Activated T-cell treated with anti-CD3 and anti-CD28 coated beads, Interleukin-2, amount 50 U/mL, for 4 hours (primary cell): ENCODE data around the gene SH3GL3. TPM values are rescaled to one million over a fixed set of nuclear protein-coding genes. Genes with fewer than 3 reads are reported as not detected.

Source experiments
- ATAC-seq, 2 donors: fragments of 200-7000 bp; cut with Tn5 transposase; one replicate each; pipeline ENCODE4 v1.10.0; 2021
- DNase-seq: peaks from one replicate; pipeline ENCODE4 v3.0.0-alpha.2; 2020
- H3K27me3 Mint-ChIP-seq: one replicate; pipeline ENCODE4 v1.8.0; 2021; ENCODE audit warnings: low read depth, mixed read lengths
- H3K36me3 Mint-ChIP-seq: one replicate; pipeline ENCODE4 v1.8.0; 2022; ENCODE audit warnings: mixed read lengths; ENCODE audit not compliant: insufficient read depth
- H3K4me1 Mint-ChIP-seq: one replicate; pipeline ENCODE4 v1.8.0; 2021; ENCODE audit warnings: low read depth, mixed read lengths
- H3K4me3 Mint-ChIP-seq: one replicate; pipeline ENCODE4 v1.8.0; 2021; ENCODE audit warnings: mild to moderate bottlenecking, moderate library complexity, mixed read lengths
- H3K9me3 Mint-ChIP-seq: one replicate; pipeline ENCODE4 v1.8.0; 2021; ENCODE audit warnings: mixed read lengths
- total RNA-seq, 3 donors: library from RNA; stranded (reverse); gene quantifications; one replicate each; pipeline ENCODE4 v1.2.1, GENCODE V29; 2021

The SH3GL3 gene
- total RNA-seq, 3 donors from 2014 or later = not detected

DNA sequence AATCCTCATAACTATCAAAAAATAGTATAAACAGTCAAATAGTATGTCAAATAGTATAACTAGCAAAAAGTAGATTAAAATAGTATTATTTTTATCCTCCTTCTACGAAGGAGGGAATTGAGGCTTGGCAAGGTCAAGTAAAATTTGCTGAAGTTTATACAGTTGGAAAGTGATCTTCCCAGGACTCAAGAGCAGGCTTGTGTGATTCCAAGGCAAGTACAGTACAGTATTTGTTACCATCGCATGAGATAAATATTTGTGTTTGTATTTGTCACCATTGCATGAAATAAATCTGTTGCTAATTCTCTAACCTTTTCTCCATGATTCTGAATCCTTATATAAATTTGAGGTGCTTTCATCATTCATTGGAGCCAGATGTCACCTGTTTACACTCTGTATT is 28.9 kb downstream of the SH3GL3 start:
- no peaks in the 10 kb centered on the region for H3K36me3 Mint-ChIP-seq
- DNase-seq (no peak), ATAC-seq (no peak)
- no peaks in the 10 kb centered on the region for H3K9me3 Mint-ChIP-seq
- no peaks in the 10 kb centered on the region for H3K27me3 Mint-ChIP-seq
- no peaks in the 10 kb centered on the region for H3K4me1 Mint-ChIP-seq
- no peak overlapping the region for H3K4me3 Mint-ChIP-seq

DNA sequence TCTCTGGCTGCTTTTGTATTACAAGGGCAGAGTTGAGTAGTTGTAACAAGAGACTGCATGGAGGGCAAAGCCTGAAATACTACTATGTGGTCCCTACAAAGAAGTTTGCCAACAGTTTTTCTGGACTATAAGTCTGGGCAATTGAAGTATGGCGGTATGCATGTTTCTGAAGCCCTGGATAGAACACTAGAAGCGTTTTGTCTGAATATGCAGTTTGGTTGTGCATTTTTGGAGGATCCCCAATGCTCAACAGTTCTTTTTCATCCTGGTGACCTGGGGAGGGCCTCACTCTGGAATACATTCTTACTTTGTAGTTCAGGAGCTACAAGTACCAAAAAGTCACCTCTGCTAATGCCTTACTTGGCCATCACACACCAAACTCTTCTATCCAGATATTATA is 29.6 kb downstream of the SH3GL3 start:
- ATAC-seq = no peak
- DNase-seq = no peak
- Mint-ChIP-seq H3K27me3 (no peaks in the 10 kb centered on the region), H3K36me3 (no peaks in the 10 kb centered on the region), H3K4me3 (no peak overlapping the region), H3K4me1 (no peaks in the 10 kb centered on the region), H3K9me3 (no peaks in the 10 kb centered on the region)

DNA sequence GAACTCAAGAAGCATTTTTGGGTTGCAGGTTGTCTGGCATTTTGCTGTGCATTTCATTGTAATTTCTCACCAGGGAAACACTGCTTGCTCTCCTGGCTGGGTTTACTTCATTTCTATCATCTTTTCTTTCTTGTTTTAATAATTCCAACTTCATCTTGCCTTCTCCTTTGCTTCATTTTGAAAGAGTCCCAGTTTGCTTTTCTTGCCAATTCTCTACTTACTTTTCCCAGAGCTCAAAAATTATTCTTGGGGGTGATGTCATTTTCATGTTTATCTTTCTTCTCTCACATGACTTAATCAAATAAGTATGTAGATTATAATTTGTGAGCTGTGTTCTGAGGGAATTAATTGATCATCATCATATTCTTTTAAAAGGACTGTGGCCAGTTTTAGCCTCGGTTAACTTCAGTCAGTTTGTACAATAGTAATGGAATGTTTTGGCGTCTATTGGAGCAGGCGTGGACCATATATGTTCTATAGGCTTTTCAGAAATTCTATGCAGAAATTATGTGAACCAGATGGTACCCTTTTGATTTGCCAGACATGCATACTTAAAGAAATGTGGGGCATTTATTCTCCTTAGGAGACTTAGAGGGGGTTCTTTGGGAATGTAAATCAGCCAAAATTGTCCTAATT is 30.1 kb downstream of the SH3GL3 start:
- DNase-seq (no peak), ATAC-seq (no peak)
- Mint-ChIP-seq H3K9me3 (no peaks in the 10 kb centered on the region), H3K36me3 (no peaks in the 10 kb centered on the region), H3K4me3 (no peak overlapping the region), H3K27me3 (no peaks in the 10 kb centered on the region), H3K4me1 (no peaks in the 10 kb centered on the region)

DNA sequence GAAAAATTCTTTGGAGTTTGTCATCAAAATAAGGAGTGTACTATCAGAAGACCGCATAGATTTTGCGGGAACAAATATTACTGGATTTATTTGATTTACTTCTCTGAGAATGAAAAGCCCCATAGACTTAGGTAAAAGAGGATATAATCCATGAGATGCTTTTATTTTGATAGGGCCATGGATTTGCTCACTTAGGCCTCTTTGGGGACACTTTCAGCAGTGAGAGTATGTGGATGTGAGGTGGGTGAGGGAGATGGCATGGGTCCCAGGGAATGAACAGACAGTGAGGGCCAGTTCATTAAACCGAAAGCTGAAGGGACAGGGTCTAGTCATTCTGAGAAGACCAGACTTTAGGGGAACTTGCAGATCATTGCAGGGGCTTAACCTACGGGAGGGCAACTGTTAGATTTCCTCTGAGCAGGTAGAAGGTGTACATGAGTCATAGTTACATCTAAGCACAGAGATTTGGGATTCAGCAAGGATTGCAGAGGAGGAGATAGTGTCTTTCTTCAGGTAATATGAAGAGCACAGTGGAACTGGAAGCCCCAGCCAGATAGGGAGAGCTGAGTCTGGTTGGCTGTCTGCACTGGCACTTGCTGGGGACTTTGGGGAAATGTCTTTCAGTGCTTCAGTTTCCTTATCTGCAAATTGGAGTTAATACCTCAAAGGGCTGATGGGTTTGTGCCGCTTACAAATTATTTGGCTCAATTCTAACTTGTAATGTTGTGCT is 30.8 kb downstream of the SH3GL3 start:
- H3K36me3 Mint-ChIP-seq = no peaks in the 10 kb centered on the region
- no peaks in the 10 kb centered on the region for H3K9me3 Mint-ChIP-seq
- H3K4me3 Mint-ChIP-seq = no peak overlapping the region
- DNase-seq (no peak), ATAC-seq (no peak)
- no peaks in the 10 kb centered on the region for H3K4me1 Mint-ChIP-seq
- H3K27me3 Mint-ChIP-seq = no peaks in the 10 kb centered on the region

DNA sequence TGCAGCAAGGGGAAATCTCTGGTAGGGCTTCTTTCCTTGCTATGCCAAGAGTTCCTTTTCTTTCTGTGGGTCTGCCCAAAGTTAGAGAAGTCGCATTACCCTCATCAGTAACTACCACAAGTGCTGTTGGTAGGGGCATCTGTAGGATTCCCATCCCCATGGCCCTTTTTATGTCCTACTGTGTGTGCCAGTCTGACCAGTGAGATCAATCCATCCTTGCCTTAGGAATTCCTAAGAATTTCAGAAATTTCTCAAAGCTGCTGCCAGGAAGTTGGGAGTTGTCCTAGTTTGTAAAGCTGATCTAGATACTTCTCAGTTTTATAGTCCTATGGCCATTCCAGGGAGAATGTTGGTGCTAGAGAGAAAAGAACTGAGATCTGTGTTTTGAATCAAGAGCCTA is 36.5 kb downstream of the SH3GL3 start:
- Mint-ChIP-seq H3K4me1 (no peaks in the 10 kb centered on the region), H3K4me3 (no peak overlapping the region), H3K9me3 (peaks cover 12% of the 10 kb centered on the region), H3K36me3 (no peaks in the 10 kb centered on the region), H3K27me3 (no peaks in the 10 kb centered on the region)
- ATAC-seq (no peak), DNase-seq (no peak)

DNA sequence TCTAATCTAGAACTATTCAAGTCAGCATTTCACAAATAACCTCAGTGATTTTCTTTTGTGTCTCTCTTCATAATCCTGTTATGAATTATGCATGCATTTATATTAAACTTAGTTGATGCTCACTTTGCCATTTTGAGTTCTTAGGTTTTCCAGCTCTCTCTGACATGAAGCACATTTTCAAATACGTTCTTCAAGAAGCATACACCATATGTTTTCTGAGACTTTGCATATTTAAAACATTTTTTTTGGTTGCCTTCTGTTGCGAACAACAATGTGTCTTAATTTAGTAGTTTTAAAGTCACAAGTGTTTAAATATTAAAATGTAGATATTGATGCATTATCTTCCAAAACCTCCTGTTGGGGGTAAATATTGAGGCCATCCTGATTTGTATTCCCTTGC is 37.5 kb downstream of the SH3GL3 start:
- H3K9me3 Mint-ChIP-seq = peaks cover 12% of the 10 kb centered on the region
- no peaks in the 10 kb centered on the region for H3K27me3 Mint-ChIP-seq
- H3K4me1 Mint-ChIP-seq = no peaks in the 10 kb centered on the region
- no peak overlapping the region for H3K4me3 Mint-ChIP-seq
- no peak for DNase-seq
- no peaks in the 10 kb centered on the region for H3K36me3 Mint-ChIP-seq
- no peak for ATAC-seq

DNA sequence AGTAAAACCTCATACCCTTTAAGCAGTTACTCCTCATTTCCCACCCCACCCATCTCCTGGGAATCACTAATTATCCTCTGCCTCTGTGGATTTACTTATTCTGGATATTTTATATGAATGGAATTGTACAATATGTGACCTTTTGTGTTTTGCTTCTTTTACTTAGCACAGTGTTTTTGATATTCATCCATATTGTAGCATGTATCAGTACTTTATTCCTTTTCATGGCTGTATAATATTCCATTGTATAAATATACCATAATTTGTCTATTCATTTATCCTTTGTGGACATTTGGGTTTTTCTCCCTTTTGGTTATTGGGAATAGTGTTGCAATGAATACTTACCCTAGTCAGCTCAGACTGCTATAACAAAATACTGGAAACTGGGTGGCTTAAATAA is 39.2 kb downstream of the SH3GL3 start:
- no peak for ATAC-seq
- H3K4me1 Mint-ChIP-seq = no peaks in the 10 kb centered on the region
- H3K27me3 Mint-ChIP-seq = no peaks in the 10 kb centered on the region
- H3K4me3 Mint-ChIP-seq = no peak overlapping the region
- peaks cover 12% of the 10 kb centered on the region for H3K9me3 Mint-ChIP-seq
- DNase-seq = no peak
- no peaks in the 10 kb centered on the region for H3K36me3 Mint-ChIP-seq

DNA sequence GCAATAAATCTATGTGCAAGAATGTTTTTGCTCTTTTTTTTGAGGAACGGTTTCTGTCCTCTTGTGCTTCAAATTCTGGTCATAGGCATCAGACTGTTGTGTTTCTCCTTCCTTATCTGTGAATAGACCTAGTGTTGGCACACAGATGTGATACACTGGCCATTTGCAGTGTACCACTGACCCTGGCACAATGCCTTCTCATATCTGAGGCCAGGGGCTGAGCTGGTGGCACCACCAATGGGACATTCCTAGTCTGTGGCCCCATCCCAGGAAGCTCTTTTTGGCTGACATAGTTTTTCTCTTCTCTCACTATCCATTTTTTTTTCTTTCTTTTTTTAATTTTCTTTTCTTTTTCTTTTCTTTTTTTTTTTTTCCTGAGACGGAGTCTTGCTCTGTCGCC is 40.4 kb downstream of the SH3GL3 start:
- Mint-ChIP-seq H3K9me3 (peaks cover 12% of the 10 kb centered on the region), H3K4me3 (no peak overlapping the region), H3K36me3 (no peaks in the 10 kb centered on the region), H3K4me1 (no peaks in the 10 kb centered on the region), H3K27me3 (no peaks in the 10 kb centered on the region)
- DNase-seq = no peak
- ATAC-seq = no peak

DNA sequence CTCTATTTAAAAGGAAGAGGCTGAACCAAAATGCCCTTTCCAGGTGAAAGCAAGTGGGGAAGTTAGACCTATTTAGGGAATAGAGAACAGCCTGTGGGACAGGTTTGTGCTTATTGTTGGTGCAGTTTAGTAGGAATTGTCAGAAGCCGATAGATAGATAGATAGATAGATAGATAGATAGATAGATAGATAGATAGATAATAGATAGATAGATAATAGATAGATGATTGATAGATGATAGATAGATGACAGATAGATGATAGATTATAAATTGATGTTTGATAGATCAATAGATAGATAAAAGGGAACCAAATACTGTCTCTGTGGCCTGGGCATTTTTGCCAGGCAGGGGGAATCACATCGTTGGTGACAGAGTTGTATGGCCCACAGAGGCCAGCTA is 42.5 kb downstream of the SH3GL3 start:
- no peak for DNase-seq
- no peak for ATAC-seq
- Mint-ChIP-seq H3K9me3 (peaks cover 8% of the 10 kb centered on the region), H3K4me3 (no peak overlapping the region), H3K4me1 (no peaks in the 10 kb centered on the region), H3K27me3 (no peaks in the 10 kb centered on the region), H3K36me3 (no peaks in the 10 kb centered on the region)

DNA sequence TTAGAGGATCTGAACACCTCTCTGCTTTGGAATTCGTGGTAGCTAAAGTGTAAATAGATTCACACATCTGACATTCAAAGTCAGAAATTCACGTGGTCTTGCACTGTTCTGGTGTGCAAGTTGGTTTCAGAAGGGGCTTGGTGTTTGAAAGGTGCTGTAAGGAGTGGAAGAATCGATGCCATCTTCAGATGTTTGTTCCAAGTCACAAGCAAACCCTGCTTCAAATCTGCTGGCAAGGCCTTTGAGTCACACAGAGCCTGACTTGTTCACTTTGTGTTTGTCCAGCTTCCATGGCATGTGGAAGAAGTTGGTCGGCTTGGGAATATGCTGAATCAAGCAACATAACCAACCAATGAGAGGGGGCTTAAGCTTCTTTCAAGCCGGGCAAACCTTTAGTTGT is 44.3 kb downstream of the SH3GL3 start:
- H3K36me3 Mint-ChIP-seq = no peaks in the 10 kb centered on the region
- no peaks in the 10 kb centered on the region for H3K4me1 Mint-ChIP-seq
- H3K27me3 Mint-ChIP-seq = peaks cover 2% of the 10 kb centered on the region
- ATAC-seq (no peak), DNase-seq (no peak)
- H3K9me3 Mint-ChIP-seq = peaks cover 8% of the 10 kb centered on the region
- no peak overlapping the region for H3K4me3 Mint-ChIP-seq

DNA sequence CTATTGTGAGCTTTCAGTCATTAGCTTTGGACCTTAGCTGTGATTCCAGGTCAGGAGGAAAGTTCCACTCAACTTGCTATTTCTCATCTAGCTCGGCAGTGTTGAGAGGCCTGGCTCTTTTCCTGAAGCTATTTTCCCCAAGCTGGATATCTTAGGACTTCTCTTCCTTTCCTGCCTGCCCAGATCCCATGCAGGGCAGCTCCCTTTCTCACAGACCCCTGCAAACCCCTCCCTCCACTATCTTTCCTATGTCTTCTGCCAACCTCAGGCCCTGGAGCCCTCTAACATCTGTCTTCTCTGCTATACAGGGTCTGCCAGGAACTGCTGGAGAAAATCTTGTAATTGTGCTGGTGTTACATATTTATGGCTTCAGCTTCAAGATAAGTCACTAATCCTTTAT is 49.6 kb downstream of the SH3GL3 start:
- Mint-ChIP-seq H3K27me3 (peaks cover 2% of the 10 kb centered on the region), H3K36me3 (no peaks in the 10 kb centered on the region), H3K4me3 (no peak overlapping the region), H3K4me1 (no peaks in the 10 kb centered on the region), H3K9me3 (peaks cover 13% of the 10 kb centered on the region)
- ATAC-seq = no peak
- DNase-seq = no peak

DNA sequence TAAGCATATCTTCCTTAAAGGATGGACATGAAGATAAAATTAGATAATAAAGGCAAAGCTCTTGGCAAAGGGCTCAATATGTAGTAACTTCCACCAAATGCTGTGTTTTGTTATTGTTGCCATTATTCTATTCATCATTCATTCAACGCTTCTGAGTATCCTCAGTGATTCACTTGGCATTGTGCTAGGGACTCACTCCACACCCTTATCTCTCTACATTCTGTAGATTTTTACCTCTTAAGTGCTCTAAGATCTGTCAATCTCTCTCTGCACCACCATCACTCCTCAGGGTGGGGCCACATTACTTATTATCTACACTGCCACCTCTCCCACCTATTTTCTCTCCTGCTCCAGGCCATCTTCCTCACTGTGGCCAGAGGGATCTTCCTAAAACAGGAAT is 51.2 kb downstream of the SH3GL3 start:
- ATAC-seq = no peak

DNA sequence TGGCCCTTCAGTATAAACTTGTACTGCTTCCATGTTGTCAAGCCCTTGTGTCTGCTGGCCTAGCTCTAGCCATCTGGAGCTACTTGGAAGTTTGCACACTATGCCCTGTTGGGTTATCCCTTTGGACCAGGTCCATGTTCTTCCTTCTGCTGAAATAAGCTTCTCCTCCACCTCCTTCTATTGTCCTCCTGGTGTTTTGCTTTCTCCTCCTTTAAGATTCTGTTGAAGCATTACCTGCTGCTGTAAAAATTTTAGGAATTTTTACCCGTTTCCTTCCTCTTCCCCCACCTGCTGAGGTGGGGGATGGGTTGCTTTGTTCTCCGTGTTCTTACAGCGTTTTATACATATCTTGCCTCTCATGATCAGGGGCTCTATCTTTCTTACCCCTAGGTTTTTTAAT is 51.7 kb downstream of the SH3GL3 start:
- peaks cover 13% of the 10 kb centered on the region for H3K9me3 Mint-ChIP-seq
- peaks cover 2% of the 10 kb centered on the region for H3K27me3 Mint-ChIP-seq
- DNase-seq (no peak), ATAC-seq (no peak)
- no peaks in the 10 kb centered on the region for H3K4me1 Mint-ChIP-seq
- H3K36me3 Mint-ChIP-seq = no peaks in the 10 kb centered on the region
- no peak overlapping the region for H3K4me3 Mint-ChIP-seq

More for the DNA sequence above, 51.2 kb downstream of the SH3GL3 start:
- H3K36me3 Mint-ChIP-seq = no peaks in the 10 kb centered on the region
- H3K4me3 Mint-ChIP-seq = no peak overlapping the region
- no peak for DNase-seq
- peaks cover 2% of the 10 kb centered on the region for H3K27me3 Mint-ChIP-seq
- H3K9me3 Mint-ChIP-seq = peaks cover 13% of the 10 kb centered on the region
- no peaks in the 10 kb centered on the region for H3K4me1 Mint-ChIP-seq

DNA sequence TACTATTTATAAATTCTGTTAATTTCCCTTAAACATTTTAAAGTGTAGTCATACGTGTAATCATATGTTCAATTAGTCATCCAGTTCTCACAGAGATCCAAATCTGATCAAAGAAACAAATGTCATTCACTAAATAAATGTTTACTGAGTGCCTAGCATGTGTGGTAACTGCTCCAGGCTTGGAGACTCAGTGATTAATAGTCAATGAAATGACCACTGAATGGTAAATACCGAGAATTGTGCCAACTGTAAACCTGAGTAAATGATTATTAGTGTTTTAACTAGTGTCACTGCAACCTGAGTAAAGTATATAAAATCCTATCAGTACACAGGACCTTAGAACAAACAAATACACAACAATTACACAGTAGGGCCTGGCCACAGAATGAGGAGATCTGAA is 52.3 kb downstream of the SH3GL3 start:
- Mint-ChIP-seq H3K9me3 (peaks cover 13% of the 10 kb centered on the region), H3K4me1 (no peaks in the 10 kb centered on the region), H3K27me3 (peaks cover 2% of the 10 kb centered on the region), H3K36me3 (no peaks in the 10 kb centered on the region), H3K4me3 (no peak overlapping the region)
- ATAC-seq = no peak
- DNase-seq = no peak

DNA sequence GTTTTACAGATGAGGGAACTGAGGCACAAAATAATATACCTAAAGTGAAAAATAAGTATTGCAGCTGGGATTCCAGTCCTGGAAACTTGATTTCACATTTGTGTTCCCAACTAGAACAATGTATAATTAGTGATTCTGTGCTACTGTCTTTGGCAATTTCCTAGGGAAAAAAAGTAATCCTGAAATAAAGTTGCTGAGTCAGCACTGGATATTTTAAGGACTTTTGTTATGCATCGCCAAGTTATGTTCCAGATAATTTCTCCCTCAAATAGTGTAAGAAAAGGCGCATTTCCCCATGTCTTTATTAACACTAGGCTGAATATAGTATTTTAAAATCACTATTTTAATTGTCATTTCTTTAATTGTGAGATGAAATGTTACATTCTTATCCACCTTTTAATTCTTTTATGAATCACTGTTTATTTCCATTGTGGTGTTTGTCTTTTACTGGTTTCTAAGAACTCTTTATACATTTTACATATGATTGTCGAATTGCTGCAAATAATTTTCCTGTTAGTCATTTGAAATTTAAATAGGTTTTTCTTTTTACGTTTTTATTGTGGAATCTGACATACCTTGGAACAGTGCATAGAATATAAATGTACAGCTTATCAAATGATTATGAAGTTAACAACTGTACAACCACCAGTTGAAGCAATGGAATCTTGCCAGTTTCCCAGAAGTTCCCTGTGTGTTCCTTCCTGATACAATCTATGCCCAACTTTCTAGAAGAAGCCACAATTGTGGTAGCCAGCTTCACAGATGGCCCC is 56.6 kb downstream of the SH3GL3 start:
- Mint-ChIP-seq H3K36me3 (no peaks in the 10 kb centered on the region), H3K4me1 (no peaks in the 10 kb centered on the region), H3K4me3 (no peak overlapping the region), H3K9me3 (no peaks in the 10 kb centered on the region), H3K27me3 (peaks cover 2% of the 10 kb centered on the region)
- ATAC-seq (no peak), DNase-seq (no peak)
